Karpas-422 (cell line): ENCODE measurements around the gene DHRS2. TPM values are rescaled to one million over a fixed set of nuclear protein-coding genes. Genes with fewer than 3 reads are reported as not detected.

ENCODE experiments used
- DNase-seq: peaks from one replicate; pipeline ENCODE4 v3.0.0-alpha.2; 2015
- H2AFZ ChIP-seq: fragments of 200-600 bp; sonication (generic); 2 replicates; pipeline ENCODE4 v1.6.1; 2014; ENCODE audit warnings: antibody characterized with exemption, low read length, mixed read lengths
- H3K27ac ChIP-seq: fragments of 200-600 bp; sonication (generic); 2 replicates; pipeline ENCODE4 v1.5.1; 2014; ENCODE audit warnings: mild to moderate bottlenecking, low read length, moderate library complexity
- H3K27me3 ChIP-seq: fragments of 200-600 bp; sonication (generic); 2 replicates; pipeline ENCODE4 v1.6.1; 2014; ENCODE audit warnings: low read length, mixed read lengths
- H3K36me3 ChIP-seq: fragments of 200-600 bp; sonication (generic); 2 replicates; pipeline ENCODE4 v1.6.1; 2014; ENCODE audit warnings: low read length, mixed read lengths; ENCODE audit not compliant: insufficient read depth
- H3K4me1 ChIP-seq: fragments of 200-600 bp; sonication (generic); 2 replicates; pipeline ENCODE4 v1.6.1; 2014; ENCODE audit warnings: mild to moderate bottlenecking, low read length, mixed read lengths
- H3K4me2 ChIP-seq: fragments of 200-600 bp; sonication (generic); 2 replicates; pipeline ENCODE4 v1.6.1; 2014; ENCODE audit warnings: low read length, low read depth, mild to moderate bottlenecking; ENCODE audit not compliant: poor library complexity, severe bottlenecking
- H3K4me3 ChIP-seq: fragments of 200-600 bp; sonication (generic); 2 replicates; pipeline ENCODE4 v1.5.1; 2014; ENCODE audit warnings: mild to moderate bottlenecking, antibody characterized with exemption, low read length, mixed read lengths
- H3K79me2 ChIP-seq: fragments of 200-600 bp; sonication (generic); 2 replicates; pipeline ENCODE4 v1.6.1; 2014; ENCODE audit warnings: mild to moderate bottlenecking, low read length, mixed read lengths
- H3K9ac ChIP-seq: fragments of 200-600 bp; sonication (generic); 2 replicates; pipeline ENCODE4 v1.6.0; 2014; ENCODE audit warnings: low read length
- H3K9me2 ChIP-seq: fragments of 200-600 bp; sonication (generic), shearing (Covaris generic); replicated peaks from 2 replicates; pipeline ENCODE4 v1.6.0; 2014; ENCODE audit warnings: mild to moderate bottlenecking, low read length, moderate library complexity; ENCODE audit not compliant: insufficient read depth
- H3K9me3 ChIP-seq: fragments of 300-700, 200-600 bp; sonication (generic); 2 replicates; pipeline ENCODE4 v1.6.1; 2014; ENCODE audit warnings: low read length, mixed read lengths
- H4K20me1 ChIP-seq: fragments of 200-600 bp; sonication (generic); 2 replicates; pipeline ENCODE4 v1.6.1; 2014; ENCODE audit warnings: mild to moderate bottlenecking, antibody characterized with exemption, low read length, low read depth; ENCODE audit not compliant: insufficient read depth
- total RNA-seq: library from RNA; depleted of rRNA; stranded (reverse); fragments of >200 nt; shearing (Covaris generic); gene quantifications from 2 replicates; pipeline ENCODE4 v1.2.3, GENCODE V29; 2014; ENCODE audit warnings: low replicate concordance

Gene DHRS2
- total RNA-seq, 1 experiment from 2014 or later = 19.0 TPM

DNA sequence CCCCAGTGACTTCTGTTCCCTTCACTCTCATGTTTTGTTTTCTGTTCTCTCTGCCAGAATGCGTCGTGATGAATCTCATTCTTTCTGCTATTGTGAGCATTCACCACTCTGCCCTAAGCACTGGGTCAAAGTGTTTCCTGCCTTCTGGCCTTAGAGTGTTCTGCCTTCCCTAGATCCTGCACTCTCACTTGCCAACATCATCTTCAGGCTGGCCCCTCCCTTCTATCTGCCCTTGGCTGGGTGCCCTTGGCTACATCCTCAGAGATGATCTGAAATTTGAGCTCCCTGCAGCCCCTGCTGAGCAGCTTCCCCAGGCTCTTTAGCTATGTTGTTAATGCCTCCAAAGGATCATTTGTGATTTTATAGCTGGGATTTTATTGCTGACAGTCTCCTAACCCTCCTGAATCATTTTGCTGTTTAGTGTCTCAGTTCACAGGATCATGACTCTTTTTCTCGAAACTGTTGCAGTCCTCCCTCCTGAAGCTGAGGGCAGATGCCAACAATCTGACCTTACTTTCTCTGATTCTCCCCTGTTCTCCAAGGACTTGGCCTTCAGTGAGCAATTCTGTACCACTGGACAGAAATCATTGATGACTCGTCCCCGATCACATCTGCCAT lies 4.5 kb downstream of the DHRS2 start:
- H4K20me1 ChIP-seq = no peaks in the 10 kb centered on the region
- H3K4me2 ChIP-seq = no peak overlapping the region
- H3K4me3 ChIP-seq = no peak overlapping the region
- H3K27ac ChIP-seq = no peak overlapping the region
- peaks cover 3% of the 10 kb centered on the region; the same call in 1 of the 2 replicates for H3K4me1 ChIP-seq
- H2AFZ ChIP-seq = no peak overlapping the region
- no peaks in the 10 kb centered on the region for H3K36me3 ChIP-seq
- no peaks in the 10 kb centered on the region for H3K9me2 ChIP-seq
- H3K27me3 ChIP-seq = no peaks in the 10 kb centered on the region
- DNase-seq = peak; percentile 56
- peaks cover 3% of the 10 kb centered on the region; the same call in 1 of the 2 replicates for H3K9me3 ChIP-seq
- H3K79me2 ChIP-seq = no peaks in the 10 kb centered on the region
- H3K9ac ChIP-seq = no peak overlapping the region

DNA sequence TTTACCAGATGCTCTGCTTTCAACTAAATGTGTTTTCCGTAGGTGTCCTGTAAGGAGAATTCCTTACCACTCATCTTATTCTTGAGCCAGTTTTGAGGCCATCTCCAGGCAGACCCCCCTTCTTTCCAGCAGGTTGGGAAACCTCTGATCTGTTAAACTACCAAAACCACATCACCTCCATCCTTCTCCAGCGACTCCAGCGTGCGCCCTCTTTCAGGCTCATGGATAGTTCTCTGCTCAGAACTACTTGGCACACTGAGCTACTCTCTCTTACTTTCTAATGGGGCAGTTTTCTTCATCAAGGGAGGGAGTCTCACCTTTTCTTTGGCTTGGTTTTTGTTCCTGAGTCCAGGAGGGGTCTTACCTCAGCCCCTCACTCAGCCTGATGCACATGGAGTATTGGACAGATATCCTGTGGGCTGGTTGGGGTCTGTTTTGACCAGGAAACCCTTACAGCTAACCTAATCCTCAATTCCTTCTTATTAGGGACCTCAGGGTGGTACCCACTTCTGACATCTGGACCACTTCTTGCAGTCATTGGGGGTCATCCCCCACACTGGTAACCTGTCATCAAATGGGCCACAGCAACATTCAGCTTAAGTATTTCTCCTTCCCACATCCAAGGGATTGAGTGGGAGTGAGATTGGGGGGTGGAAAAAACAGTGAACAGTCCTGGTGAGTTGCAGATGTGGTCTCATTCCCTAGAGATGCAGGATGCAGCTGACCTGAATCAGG lies 5.2 kb downstream of the DHRS2 start:
- Histone ChIP-seq H3K9me3 (peaks cover under 1% of the 10 kb centered on the region; the same call in 1 of the 2 replicates), H3K27me3 (no peaks in the 10 kb centered on the region), H4K20me1 (no peaks in the 10 kb centered on the region), H3K4me3 (no peak overlapping the region), H3K9me2 (no peaks in the 10 kb centered on the region), H3K79me2 (no peaks in the 10 kb centered on the region), H3K27ac (no peak overlapping the region), H3K4me2 (no peak overlapping the region), H3K36me3 (no peaks in the 10 kb centered on the region), H3K4me1 (peaks cover 3% of the 10 kb centered on the region; the same call in 1 of the 2 replicates), H2AFZ (no peak overlapping the region), H3K9ac (no peak overlapping the region)
- DNase-seq = no peak

DNA sequence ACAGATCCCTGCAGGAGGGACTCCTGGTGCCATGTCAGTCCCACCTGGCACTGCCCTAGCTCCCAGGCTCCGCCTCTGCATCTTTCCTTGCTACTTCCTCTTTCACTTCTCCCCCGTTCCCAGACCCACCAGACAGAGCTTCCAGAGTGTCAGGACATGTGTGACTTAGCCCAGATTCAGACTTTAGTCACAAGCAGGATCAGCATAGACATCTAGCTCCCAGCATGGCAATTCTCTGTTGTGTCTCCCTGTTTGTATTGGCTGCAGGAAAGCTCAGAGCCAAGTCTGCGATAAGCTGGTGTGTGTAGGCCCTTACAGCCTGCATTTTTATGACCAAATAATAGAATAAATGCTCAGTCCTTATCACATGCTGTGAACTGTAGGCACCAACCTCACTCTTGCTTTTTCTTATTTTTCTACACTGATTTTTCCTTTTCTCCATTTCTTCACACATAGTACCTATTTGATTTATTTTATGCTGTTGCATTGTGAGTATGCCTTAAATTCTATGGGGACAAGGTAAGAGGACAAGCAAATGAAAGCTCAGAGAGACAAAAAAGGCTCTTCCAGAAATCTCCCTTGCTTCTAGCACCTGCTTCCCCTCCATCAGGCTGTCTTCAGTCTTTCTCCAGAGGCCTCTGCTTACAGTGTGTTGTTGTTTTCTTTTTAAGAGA lies 5.9 kb downstream of the DHRS2 start:
- Histone ChIP-seq H2AFZ (no peak overlapping the region), H3K9me3 (no peaks in the 10 kb centered on the region), H3K4me1 (peaks cover 3% of the 10 kb centered on the region; the same call in 1 of the 2 replicates), H3K9me2 (no peaks in the 10 kb centered on the region), H3K36me3 (no peaks in the 10 kb centered on the region), H3K79me2 (no peaks in the 10 kb centered on the region), H3K4me3 (no peak overlapping the region), H3K9ac (no peak overlapping the region), H3K4me2 (no peak overlapping the region), H3K27me3 (no peaks in the 10 kb centered on the region), H4K20me1 (no peaks in the 10 kb centered on the region), H3K27ac (no peak overlapping the region)
- no peak for DNase-seq

DNA sequence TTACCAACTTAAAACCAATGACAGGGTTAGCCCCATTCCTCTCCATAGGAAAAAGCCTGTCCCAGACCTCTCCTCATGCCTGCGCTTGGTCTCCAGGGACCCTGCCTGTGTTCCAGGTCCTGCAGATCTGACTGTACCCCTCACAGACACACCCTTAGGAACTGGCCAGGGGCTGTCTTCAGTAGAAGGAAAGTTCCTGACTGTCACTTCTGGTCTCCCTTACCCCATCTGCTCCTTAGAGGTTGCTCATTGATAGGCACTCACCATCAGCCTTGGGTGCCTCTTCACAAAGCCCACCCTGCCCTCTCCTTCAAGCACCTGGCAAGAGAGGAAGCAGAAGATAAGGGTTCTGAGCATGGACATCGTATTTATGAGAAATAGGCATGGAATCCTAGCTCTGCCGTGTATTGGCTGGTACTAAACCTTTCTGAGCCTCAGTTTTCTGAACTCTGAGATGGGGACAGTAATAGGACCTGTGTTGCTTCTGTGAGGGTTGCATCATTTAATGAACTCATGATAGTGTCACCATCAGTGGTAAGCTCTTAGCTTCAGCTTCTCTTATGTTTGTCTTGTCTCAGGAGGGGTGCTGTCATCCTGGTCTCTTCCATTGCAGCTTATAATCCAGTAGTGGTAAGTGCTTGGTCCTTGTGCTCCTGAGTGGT lies 7.5 kb downstream of the DHRS2 start:
- Histone ChIP-seq H3K79me2 (no peaks in the 10 kb centered on the region), H4K20me1 (no peaks in the 10 kb centered on the region), H3K36me3 (no peaks in the 10 kb centered on the region), H3K4me3 (no peak overlapping the region), H3K27me3 (no peaks in the 10 kb centered on the region), H3K9me2 (no peaks in the 10 kb centered on the region), H3K9me3 (no peaks in the 10 kb centered on the region), H3K4me1 (peaks cover 3% of the 10 kb centered on the region; the same call in 1 of the 2 replicates), H3K9ac (no peak overlapping the region), H3K27ac (no peak overlapping the region), H3K4me2 (no peak overlapping the region), H2AFZ (no peak overlapping the region)
- DNase-seq = no peak

DNA sequence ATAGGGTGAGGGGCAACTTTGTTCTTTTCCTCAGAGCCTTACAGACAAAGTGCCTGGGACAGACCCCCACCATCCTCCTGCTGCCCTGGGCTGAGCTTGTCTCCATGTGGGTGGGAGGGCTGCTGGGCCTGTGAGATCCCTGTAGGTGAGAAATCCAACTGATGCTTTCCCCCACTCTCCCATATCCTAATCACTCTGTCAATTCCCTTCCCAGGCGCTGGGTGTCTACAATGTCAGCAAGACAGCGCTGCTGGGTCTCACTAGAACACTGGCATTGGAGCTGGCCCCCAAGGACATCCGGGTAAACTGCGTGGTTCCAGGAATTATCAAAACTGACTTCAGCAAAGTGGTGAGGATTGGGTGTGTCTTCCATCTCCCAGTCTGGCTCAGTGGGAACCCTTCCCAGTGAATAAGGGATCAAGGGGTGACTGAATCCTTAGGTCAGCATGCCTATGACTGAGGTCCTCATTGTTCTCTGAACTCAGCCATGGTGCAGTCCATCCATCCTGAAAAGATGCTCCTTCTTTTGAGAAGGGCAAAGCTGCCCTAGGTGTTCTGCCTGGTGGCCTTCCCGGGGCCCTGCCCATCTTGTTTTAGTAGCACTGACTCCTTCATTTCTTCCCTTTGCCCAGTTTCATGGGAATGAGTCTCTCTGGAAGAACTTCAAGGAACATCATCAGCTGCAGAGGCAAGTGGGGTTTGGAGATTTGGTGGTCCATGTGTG lies 8.2 kb downstream of the DHRS2 start:
- Histone ChIP-seq H3K9me3 (no peaks in the 10 kb centered on the region), H3K9me2 (no peaks in the 10 kb centered on the region), H3K4me2 (no peak overlapping the region), H3K27me3 (no peaks in the 10 kb centered on the region), H3K27ac (no peak overlapping the region), H3K9ac (no peak overlapping the region), H3K4me3 (no peak overlapping the region), H3K36me3 (no peaks in the 10 kb centered on the region), H2AFZ (no peak overlapping the region), H3K4me1 (peaks cover 3% of the 10 kb centered on the region; the same call in 1 of the 2 replicates), H4K20me1 (no peaks in the 10 kb centered on the region), H3K79me2 (no peaks in the 10 kb centered on the region)
- no peak for DNase-seq

DNA sequence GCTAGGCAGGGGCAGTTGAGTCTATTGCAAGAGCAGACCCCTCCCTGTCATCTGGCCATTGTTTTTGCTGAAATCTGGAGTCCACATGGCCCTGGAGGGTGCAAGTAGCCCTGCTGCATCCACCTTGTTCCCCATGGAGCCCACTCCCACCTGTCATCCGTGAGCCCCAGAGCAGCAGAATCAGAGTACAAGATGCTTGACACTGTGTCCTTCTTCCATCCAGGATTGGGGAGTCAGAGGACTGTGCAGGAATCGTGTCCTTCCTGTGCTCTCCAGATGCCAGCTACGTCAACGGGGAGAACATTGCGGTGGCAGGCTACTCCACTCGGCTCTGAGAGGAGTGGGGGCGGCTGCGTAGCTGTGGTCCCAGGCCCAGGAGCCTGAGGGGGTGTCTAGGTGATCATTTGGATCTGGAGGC lies 8.8 kb downstream of the DHRS2 start:
- no peaks in the 10 kb centered on the region for H4K20me1 ChIP-seq

DNA sequence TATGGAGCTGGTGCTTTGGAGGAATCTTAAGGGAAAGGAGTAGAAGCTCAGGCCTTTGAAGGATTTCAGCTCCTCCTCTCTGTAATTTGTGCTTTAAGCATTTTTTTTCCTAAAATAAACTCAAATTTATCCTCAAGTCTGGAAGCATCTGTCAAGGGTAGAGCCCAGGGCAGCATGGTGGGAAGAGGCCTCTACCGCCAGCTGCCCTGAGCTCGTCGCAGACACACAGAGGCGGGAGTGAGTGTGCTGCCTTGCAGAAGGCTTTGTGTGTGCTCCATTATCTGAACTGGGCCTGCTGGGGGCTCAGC lies 9.3 kb downstream of the DHRS2 start:
- Histone ChIP-seq H3K9me2 (no peaks in the 10 kb centered on the region), H3K27me3 (no peaks in the 10 kb centered on the region), H3K27ac (no peak overlapping the region), H3K4me2 (no peak overlapping the region), H3K36me3 (no peaks in the 10 kb centered on the region), H3K9me3 (no peaks in the 10 kb centered on the region), H4K20me1 (no peaks in the 10 kb centered on the region), H3K79me2 (no peaks in the 10 kb centered on the region), H3K9ac (no peak overlapping the region), H3K4me3 (no peak overlapping the region), H2AFZ (no peak overlapping the region), H3K4me1 (peaks cover 3% of the 10 kb centered on the region; the same call in 1 of the 2 replicates)
- DNase-seq = no peak

More for the DNA sequence above, 8.8 kb downstream of the DHRS2 start:
- Histone ChIP-seq H3K9me2 (no peaks in the 10 kb centered on the region), H2AFZ (no peak overlapping the region), H3K27me3 (no peaks in the 10 kb centered on the region), H3K9ac (no peak overlapping the region), H3K4me3 (no peak overlapping the region), H3K9me3 (no peaks in the 10 kb centered on the region), H3K27ac (no peak overlapping the region), H3K36me3 (no peaks in the 10 kb centered on the region), H3K4me1 (peaks cover 3% of the 10 kb centered on the region; the same call in 1 of the 2 replicates), H3K79me2 (no peaks in the 10 kb centered on the region), H3K4me2 (no peak overlapping the region)
- DNase-seq = no peak
